ENCODE results near the gene ATP13A2.

ATP13A2 gene

GRCh38 chr1:17031436-17031835 lies 19.7 kb upstream of the ATP13A2 start:
- no peak for DNase-seq

GRCh38 chr1:17030206-17030605 lies 18.5 kb upstream of the ATP13A2 start:
- no peak for DNase-seq

- no peak for DNase-seq
Measured at GRCh38 chr1:17028662-17029188, 17.0 kb upstream of the ATP13A2 start.

- DNase-seq, result no peak
Measured at GRCh38 chr1:17027900-17028299, 16.2 kb upstream of the ATP13A2 start.

- no peak for DNase-seq
Measured at GRCh38 chr1:17027403-17027802, 15.7 kb upstream of the ATP13A2 start.

GRCh38 chr1:17024721-17025120 lies 13.0 kb upstream of the ATP13A2 start:
- DNase-seq, result no peak

- DNase-seq, result no peak
Measured at GRCh38 chr1:17023573-17023972, 11.8 kb upstream of the ATP13A2 start.

- no peak for DNase-seq
Measured at GRCh38 chr1:17023102-17023501, 11.4 kb upstream of the ATP13A2 start.

GRCh38 chr1:17021896-17022295 lies 10.2 kb upstream of the ATP13A2 start:
- no peak for DNase-seq

GRCh38 chr1:17020502-17020901 lies 8.8 kb upstream of the ATP13A2 start:
- no peak for DNase-seq

- DNase-seq, result no peak
Measured at GRCh38 chr1:17018849-17019248, 7.1 kb upstream of the ATP13A2 start.

- no peak for DNase-seq
Measured at GRCh38 chr1:17017435-17017834, 5.7 kb upstream of the ATP13A2 start.

GRCh38 chr1:17016317-17016661 lies 4.6 kb upstream of the ATP13A2 start:
- peak; percentile 4 for DNase-seq

GRCh38 chr1:17014671-17015567 lies 3.2 kb upstream of the ATP13A2 start:
- peak; percentile 2 for DNase-seq

GRCh38 chr1:17013491-17014320 lies 2.0 kb upstream of the ATP13A2 start:
- no peak for DNase-seq

- no peak for DNase-seq
Measured at GRCh38 chr1:17012775-17013490, 1.2 kb upstream of the ATP13A2 start.

- no peak for DNase-seq
Measured at GRCh38 chr1:17011092-17011438, 663 bp downstream of the ATP13A2 start.

GRCh38 chr1:17009706-17010105 lies 2.0 kb downstream of the ATP13A2 start:
- DNase-seq, result no peak

- no peak for DNase-seq
Measured at GRCh38 chr1:17008208-17008855, 3.4 kb downstream of the ATP13A2 start.

- no peak for DNase-seq
Measured at GRCh38 chr1:17007121-17007520, 4.6 kb downstream of the ATP13A2 start.

GRCh38 chr1:17005365-17005740 lies 6.4 kb downstream of the ATP13A2 start:
- no peak for DNase-seq

- DNase-seq, result no peak
Measured at GRCh38 chr1:17004466-17005364, 7.0 kb downstream of the ATP13A2 start.
